ENCODE data around the gene PCDH15.

DNA sequence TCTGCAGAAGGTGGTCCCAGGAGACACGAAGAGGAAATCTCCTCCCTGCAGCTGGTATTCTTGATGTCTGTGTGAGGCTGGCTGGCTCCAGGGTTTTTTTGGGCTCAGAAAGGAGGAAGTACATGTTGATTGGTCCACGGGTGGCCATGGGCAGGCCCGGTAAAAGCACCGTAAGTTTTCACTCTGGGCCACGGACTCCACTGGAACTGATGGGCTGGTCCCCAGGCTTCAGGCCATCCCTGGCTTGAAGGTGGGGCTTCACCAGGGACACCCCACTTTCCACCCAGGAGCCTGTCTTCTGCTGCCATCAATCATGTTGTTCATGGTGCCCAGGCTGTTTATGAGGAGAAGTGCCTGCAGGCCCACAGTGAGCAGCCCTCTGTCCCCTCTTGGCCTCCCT, 736.8 kb downstream of the PCDH15 start:
- TF ChIP-seq, protein P1, sequence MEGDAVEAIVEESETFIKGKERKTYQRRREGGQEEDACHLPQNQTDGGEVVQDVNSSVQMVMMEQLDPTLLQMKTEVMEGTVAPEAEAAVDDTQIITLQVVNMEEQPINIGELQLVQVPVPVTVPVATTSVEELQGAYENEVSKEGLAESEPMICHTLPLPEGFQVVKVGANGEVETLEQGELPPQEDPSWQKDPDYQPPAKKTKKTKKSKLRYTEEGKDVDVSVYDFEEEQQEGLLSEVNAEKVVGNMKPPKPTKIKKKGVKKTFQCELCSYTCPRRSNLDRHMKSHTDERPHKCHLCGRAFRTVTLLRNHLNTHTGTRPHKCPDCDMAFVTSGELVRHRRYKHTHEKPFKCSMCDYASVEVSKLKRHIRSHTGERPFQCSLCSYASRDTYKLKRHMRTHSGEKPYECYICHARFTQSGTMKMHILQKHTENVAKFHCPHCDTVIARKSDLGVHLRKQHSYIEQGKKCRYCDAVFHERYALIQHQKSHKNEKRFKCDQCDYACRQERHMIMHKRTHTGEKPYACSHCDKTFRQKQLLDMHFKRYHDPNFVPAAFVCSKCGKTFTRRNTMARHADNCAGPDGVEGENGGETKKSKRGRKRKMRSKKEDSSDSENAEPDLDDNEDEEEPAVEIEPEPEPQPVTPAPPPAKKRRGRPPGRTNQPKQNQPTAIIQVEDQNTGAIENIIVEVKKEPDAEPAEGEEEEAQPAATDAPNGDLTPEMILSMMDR (IDR thresholded peaks at IDR 0.05): no peak
- TF ChIP-seq POLR2A (IDR thresholded peaks at IDR 0.05) (no peak), POLR2AphosphoS5 (IDR thresholded peaks at IDR 0.05; ENCODE audit: insufficient read depth in 1 of 2, low read depth in 1 of 2) (no peak)
